Measurements from ENCODE around the gene ZNF266. TPM values are rescaled to one million over a fixed set of nuclear protein-coding genes. Genes with fewer than 3 reads are reported as not detected.

Gene ZNF266
- total and polyA plus RNA-seq, 2 of the 8 experiments (the other 6 are each of a cell fraction or from before 2014, with no cell fraction given), result 6.6 to 15.3 TPM

DNA sequence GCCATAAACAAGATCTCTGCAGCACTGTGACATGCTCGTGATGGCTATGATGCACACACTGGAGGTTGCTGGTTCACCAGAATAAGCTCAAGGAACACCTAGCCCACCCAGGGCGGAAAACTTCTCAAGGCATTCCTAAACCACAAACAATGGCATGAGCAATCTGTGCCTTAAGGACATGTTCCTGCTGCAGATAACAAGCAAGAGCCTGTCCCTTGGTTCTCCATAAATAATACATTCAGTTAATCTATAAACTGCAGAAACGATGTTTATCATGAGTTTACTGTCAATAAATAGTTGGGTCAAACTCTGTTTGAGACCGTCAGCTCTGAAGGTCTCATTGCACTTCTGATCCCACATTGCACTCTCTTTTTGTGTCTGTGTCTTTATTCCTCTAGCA is 18.6 kb upstream of the ZNF266 start:
- DNase-seq (ENCODE audit: low read depth in 1 of 2, low spot score in 2 of 2) (no peak), FAIRE-seq (no peak)
- Histone ChIP-seq H3K9ac (replicated peaks in 1 of 4; ENCODE audit: extremely low read depth in 1 of 4, low read depth in 3 of 4, low read length in 3 of 4) (no peak overlapping the region), H4K20me1 (replicated peaks in 1 of 2; ENCODE audit: control insufficient read depth in 1 of 2, insufficient read depth in 2 of 2, low read length in 2 of 2) (no peaks in the 10 kb centered on the region), H2BK20ac (ENCODE audit: low read length) (no peak overlapping the region), H3K4me2 (ENCODE audit: insufficient read depth in 1 of 2, low read depth in 2 of 2, low read length in 2 of 2) (no peak overlapping the region), H3K36me3 (ENCODE audit: control insufficient read depth in 2 of 4, insufficient read depth in 4 of 4, low read length in 3 of 4) (peaks cover 0 to 2% (median 0%) of the 10 kb centered on the region in 4 experiments; a peak in 1 of 8 replicates), H3K9me3 (ENCODE audit: insufficient read depth in 2 of 2, low read depth in 1 of 2, low read length in 1 of 2) (peaks cover 66 to 76% of the 10 kb centered on the region in 2 experiments), H3K79me1 (ENCODE audit: low read depth, low read length) (no peaks in the 10 kb centered on the region), H2AK5ac (ENCODE audit: low read depth, low read length) (no peak overlapping the region), H4K91ac (replicated peaks; ENCODE audit: insufficient read length, low read length) (no peak overlapping the region), H3K23ac (ENCODE audit: insufficient read length) (no peak overlapping the region), H3K4me1 (replicated peaks in 1 of 4; ENCODE audit: control insufficient read depth in 3 of 4, insufficient read depth in 4 of 4, low read length in 3 of 4) (no peaks in the 10 kb centered on the region), H4K5ac (ENCODE audit: insufficient read length, low read depth, low read length) (no peak overlapping the region), H3K23me2 (ENCODE audit: low read depth, low read length) (no peaks in the 10 kb centered on the region), H3K4ac (replicated peaks; ENCODE audit: insufficient read length, low read depth, low read length) (no peak overlapping the region), H2BK12ac (ENCODE audit: low read depth, low read length) (no peak overlapping the region), H4K8ac (ENCODE audit: extremely low read depth, insufficient read depth, low read length) (no peak overlapping the region), H3K56ac (replicated peaks; ENCODE audit: insufficient read length, low read depth, low read length) (no peak overlapping the region), H2AFZ (ENCODE audit: low read length) (no peak overlapping the region), H3K18ac (ENCODE audit: extremely low read depth, low read length) (no peak overlapping the region), H3K27ac (ENCODE audit: low read depth, low read length) (no peak overlapping the region), H3K4me3 (ENCODE audit: extremely low read depth in 1 of 4, insufficient read depth in 2 of 4, low read depth in 3 of 4, low read length in 4 of 4) (no peak overlapping the region), H2BK120ac (replicated peaks; ENCODE audit: low read depth, low read length) (no peak overlapping the region), H3K79me2 (ENCODE audit: control insufficient read depth in 1 of 2, insufficient read depth in 2 of 2, low read length in 2 of 2) (no peaks in the 10 kb centered on the region), H3K14ac (ENCODE audit: insufficient read length) (no peak overlapping the region), H3K27me3 (replicated peaks in 1 of 4; ENCODE audit: control insufficient read depth in 3 of 4, extremely low read depth in 1 of 4, insufficient read depth in 3 of 4, low read length in 3 of 4) (no peaks in the 10 kb centered on the region), H2BK5ac (ENCODE audit: low read depth, low read length) (no peak overlapping the region), H2BK15ac (ENCODE audit: low read length) (no peak overlapping the region)
- CTCF ChIA-PET (ENCODE audit: partially characterized antibody), result no interaction called here
- 92% methylated on average over 4 of the region's 4 CpGs; no CpG with 5 or more reads in 1 of the 2 experiments for WGBS, 2 experiments (ENCODE audit: extremely low coverage in 1 of 2, insufficient coverage in 1 of 2, insufficient read length in 1 of 2, insufficient replicate concordance in 2 of 2, low coverage in 1 of 2, low lambda C conversion rate in 2 of 2, missing lambda C conversion rate in 1 of 2)
- POLR2A ChIA-PET (ENCODE audit: partially characterized antibody), result no interaction called here
- TF ChIP-seq RAD21 (IDR thresholded peaks at IDR 0.05 in 1 of 2, conservative IDR thresholded peaks at IDR 0.05 in 1 of 2; ENCODE audit: low read depth in 2 of 2, low read length in 2 of 2) (no peak), SIN3A (conservative IDR thresholded peaks at IDR 0.05 in 1 of 2, IDR thresholded peaks at IDR 0.05 in 1 of 2; ENCODE audit: low read depth in 1 of 2, low read length in 2 of 2) (no peak), CBX8 (IDR thresholded peaks at IDR 0.05; ENCODE audit: borderline replicate concordance, low read depth, low read length) (no peak), CHD2 (IDR thresholded peaks at IDR 0.05; ENCODE audit: low read length) (no peak), TAF7 (optimal IDR thresholded peaks at IDR 0.05; ENCODE audit: borderline replicate concordance, low read depth, low read length) (no peak), TCF12 (IDR thresholded peaks at IDR 0.05; ENCODE audit: low read depth, low read length) (no peak), TBP (IDR thresholded peaks at IDR 0.05; ENCODE audit: low read depth, low read length) (no peak), BACH1 (IDR thresholded peaks at IDR 0.05; ENCODE audit: low read length) (no peak), BRCA1 (IDR thresholded peaks at IDR 0.05; ENCODE audit: low read depth, low read length) (no peak), TAF1 (IDR thresholded peaks at IDR 0.05; ENCODE audit: low read depth, low read length) (no peak), EZH2 (IDR thresholded peaks at IDR 0.05; ENCODE audit: low read depth, low read length, severe bottlenecking) (no peak), HDAC2 (IDR thresholded peaks at IDR 0.05; ENCODE audit: borderline replicate concordance in 1 of 2, low read depth in 2 of 2, low read length in 2 of 2) (no peak)
